PFSK-1 (cell line): ENCODE data around the gene CLIC6.

Experiments used
- FOXP2 ChIP-seq: optimal IDR thresholded peaks from 2 replicates; pipeline ENCODE3; 2011; ENCODE audit warnings: borderline replicate concordance, control low read depth, inconsistent platforms; ENCODE audit not compliant: insufficient read depth; ENCODE audit errors: extremely low read length, extremely low read depth
- POLR2AphosphoS5 ChIP-seq: IDR thresholded peaks from 2 replicates; pipeline ENCODE4 v1.6.1; 2012; ENCODE audit warnings: low read depth, mild to moderate bottlenecking, control low read depth, low read length, moderate library complexity
- REST ChIP-seq, 2 experiments: IDR thresholded peaks; 2 replicates each; pipeline versions ENCODE4 v1.6.1 to v1.8.0; 2011 to 2012; ENCODE audit warnings: low read depth in 2 of 2, low read length in 2 of 2, control low read depth in 1 of 2, inconsistent platforms in 1 of 2, mild to moderate bottlenecking in 1 of 2, moderate library complexity in 1 of 2; ENCODE audit not compliant: insufficient read depth in 1 of 2
- SIN3A ChIP-seq: IDR thresholded peaks from 2 replicates; pipeline ENCODE4 v1.6.1; 2012; ENCODE audit warnings: mild to moderate bottlenecking, low read length, moderate library complexity, borderline replicate concordance; ENCODE audit not compliant: insufficient read depth

GRCh38 chr21:34745557-34746255 lies 76.9 kb downstream of the CLIC6 start:
- TF ChIP-seq REST (IDR thresholded peaks at IDR 0.05; ENCODE audit: insufficient read depth in 1 of 2, low read depth in 2 of 2, low read length in 2 of 2) (0 out of 4 replicates have a peak, but pooled peaks of 1 of the 2 experiments have one; percentile 10), POLR2AphosphoS5 (no peak), FOXP2 (no peak), SIN3A (no peak)
